HG03039 (cell line): ENCODE data around the gene EHMT2.
A peak's percentile ranks its signal among the peaks of the same experiment; 100 is the strongest.
"Not testable (repeated sequence)": the region's sequence is repeated elsewhere in the genome, so short reads cannot be mapped to it uniquely, and the experiment has no call there.

ENCODE experiments used
- ATAC-seq: cut with Tn5 transposase; IDR thresholded peaks from one replicate; pipeline ENCODE4 v1.9.1; 2021; ENCODE audit warnings: mild to moderate bottlenecking, moderate library complexity; ENCODE audit not compliant: unreplicated experiment

EHMT2 gene

DNA sequence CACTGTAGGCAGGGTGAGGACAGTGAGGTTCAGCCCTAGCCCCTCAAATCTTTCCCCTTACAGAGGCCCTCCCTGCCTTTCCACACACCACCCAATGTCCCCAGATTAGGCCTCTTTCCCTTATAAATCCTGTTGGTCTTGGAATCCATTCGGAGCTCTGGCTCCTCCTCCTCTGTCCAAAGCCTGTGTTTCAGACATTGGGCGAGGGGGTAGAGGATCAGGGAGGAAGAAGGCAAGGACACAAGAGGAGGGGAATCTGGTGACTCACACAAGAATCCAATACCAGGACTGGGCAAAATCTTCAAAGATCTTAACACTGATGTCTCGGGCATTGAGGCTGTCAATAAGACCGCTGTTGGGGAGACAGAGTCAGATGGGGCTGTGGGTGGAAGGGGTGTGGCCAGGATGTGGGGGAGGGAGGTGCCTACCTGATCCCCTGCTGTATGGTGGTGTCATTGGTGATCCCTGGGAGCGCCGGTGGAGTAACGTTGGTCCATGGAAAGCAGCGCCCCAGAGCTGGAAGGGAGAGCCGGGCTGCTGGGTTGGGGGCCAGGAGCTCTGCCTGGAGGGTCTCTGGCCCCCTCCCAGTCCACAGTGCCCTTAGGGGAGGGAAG, 26.3 kb downstream of the EHMT2 start:
- no peak for ATAC-seq

DNA sequence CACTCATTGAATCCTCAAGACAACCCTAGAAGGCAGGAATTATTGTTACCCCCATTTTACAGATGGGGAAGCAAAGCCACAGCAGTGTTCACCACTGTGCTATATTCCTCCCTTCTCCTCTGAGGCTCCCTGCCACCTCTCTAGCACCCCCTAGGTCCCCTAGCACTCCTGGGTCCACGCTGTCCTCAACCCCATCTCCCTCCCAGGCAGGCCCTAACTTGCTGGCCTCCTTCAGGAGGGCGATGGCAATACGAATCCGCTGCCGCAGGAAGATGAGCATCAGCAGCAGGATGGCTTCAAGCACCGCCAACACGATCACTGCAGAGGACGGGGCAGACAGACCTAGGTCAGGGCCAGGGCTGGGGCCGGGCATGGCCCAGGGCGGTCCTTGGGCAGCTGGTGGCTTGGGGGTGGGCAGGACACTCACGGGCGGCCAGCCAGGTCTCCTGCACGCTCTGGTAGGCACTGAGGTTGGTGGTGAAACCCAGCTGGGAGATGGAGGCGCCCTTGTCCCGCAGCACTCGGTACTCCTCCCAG, 27.0 kb downstream of the EHMT2 start:
- ATAC-seq: no peak

DNA sequence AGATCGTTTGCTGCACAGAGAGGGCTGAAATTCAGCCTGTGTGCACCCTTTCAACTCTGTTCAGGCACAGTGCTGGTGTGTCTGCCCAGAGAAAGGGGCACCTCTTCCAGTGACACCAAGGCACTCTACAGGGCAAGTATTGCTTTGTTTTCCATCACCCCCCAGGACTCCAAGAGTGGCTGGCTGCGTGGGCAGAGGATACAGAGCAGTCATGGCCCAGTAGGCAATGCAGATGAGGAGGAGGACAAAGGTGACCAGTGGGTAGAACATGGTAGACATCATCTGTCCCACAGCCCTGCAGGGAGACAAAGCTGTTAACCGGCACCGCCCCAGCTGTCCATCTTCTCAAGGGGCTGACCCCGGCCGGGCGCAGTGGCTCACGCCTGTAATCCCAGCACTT, 28.2 kb downstream of the EHMT2 start:
- ATAC-seq: no peak

DNA sequence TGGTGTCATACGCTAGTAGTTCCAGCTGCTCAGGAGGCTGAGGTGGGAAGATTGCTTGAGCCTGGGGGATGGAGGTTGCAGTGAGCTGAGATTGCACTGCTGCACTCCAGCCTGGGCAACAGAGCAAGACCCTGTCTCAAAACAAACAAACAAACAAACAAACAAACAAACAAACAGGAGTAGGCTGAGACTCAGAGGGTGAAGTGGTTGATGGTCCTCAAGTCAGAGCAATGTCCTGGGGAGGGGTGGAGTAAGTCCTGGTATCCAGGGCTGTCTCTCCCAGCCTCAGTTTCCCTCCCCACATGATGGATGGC, 28.9 kb downstream of the EHMT2 start:
- ATAC-seq: not testable (repeated sequence)

DNA sequence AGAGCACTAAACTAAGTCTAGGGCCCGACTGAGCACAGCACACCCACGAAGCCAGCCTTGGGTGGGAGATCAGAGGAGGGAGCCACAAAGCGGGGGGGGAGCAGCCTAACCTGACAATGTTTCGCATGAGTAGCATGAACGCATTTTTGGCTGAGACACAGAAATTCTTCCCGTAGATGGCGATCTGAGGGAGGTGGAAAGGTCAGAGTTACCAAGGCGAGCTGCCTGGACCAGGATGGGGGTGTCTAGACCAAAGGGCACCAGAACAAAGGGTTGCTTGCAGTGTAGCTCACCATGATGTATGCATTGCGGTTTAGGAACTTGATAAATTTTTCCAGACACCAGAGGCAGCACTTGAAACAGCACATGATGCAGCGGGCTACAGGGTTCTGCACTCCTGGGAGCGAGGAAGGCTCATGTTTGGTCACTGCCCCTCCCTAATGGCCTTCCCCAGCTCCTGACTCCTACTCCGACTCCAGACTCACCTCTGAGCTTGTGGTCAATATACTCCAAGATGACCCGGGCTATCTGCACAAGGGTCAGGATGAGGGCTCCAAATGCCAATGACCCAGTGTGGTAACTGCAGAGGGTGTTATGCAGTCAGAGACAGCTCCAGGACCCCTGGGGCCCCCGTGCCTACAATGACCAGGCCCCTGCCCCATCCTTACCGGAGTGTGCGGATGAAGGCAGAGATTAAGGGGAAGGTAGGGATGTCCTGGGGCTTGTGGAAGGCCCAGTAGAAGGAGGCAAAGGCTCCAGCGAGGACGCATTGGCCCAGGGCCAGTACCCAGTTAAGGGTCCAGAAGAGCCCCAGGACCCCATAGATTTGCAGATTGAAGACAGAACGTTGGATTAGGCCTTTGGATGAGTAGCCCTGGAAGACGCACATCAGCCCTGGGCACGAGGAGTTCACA, 32.0 kb downstream of the EHMT2 start:
- ATAC-seq: no peak

DNA sequence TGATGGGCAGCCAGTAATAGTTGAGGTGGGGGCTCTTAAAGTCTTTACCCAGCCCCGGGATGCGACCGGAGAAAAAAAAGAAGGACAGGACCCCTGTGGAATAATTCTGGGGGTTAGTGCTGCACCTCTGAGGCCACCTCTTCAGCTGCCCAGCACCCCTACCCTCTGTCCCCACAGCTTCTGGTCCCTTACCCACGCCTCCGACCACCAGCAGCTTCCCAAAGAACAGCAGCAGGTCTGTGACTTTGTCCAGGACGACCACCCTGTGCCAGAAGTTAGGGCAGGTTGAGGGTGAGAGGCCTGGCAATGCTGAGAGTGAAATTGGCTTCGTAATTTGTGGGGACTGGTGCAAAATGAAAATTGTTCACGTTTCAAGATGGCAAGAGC, 32.7 kb downstream of the EHMT2 start:
- no peak for ATAC-seq

DNA sequence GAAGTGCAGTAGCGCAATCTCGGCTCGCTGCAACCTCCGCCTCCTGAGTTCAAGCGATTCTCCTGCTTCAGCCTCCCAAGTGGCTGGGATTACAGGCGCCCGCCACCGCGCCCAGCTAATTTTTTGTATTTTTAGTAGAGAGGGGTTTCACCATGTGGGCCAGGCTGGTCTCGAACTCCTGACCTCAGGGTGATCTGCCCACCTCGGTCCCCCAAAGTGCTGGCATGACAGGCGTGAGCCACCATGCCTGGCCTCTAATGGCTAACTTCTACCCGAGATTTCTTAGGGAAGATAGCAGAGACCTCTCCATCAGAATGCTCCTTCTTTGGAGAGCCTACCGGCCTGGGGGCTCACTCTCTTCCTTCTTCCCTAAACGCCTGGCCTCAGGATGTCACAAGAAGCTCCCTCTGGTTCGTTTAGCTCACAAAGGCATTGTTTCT, 33.4 kb downstream of the EHMT2 start:
- ATAC-seq: not testable (repeated sequence)

DNA sequence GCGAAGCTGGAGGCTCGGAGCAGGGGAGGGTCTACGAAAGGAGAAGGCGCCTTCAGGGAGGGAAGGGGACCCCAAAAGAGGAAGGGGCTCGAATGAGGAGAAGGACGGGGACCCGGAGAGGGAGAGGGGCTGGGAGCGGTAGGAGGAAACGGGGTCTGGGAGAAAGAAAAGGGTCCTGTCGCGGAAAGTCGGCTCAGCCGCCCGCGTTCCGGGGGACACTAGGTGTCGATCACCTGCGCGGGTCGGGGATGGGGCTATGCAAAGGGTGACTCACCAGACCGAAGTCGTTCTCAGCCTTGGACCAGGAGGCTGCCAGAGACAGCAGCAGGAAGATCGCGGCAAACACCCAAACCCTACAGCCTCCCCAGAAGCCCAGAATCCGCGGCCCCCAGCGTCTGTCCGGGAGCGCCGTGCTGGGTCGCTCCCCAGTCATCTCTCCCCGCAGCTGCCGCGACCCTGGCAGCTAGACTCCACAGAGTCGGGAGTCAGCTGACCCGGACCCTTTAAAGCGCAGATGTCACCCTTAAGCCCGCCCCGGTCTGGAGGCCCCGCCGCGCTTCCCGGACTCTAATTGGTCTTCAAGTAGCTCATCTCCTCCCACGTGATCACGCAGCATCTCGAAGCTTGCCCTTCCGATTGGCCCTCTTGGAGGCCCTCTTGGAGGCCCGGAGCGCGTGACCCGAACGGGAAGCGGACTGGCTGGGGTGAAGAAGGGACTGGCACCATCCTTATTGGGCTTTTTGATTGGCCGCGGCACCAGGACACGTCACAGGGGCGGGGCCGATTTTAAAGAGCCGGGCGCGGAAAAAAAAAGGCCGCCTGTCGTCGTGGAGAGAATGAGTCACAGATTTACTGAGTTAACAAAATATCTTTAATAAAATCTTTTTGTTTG, 34.9 kb downstream of the EHMT2 start, which contains the start of gene NEU1:
TSS of gene NEU1 (minus strand) at position 478 of the 892 bp plus-strand sequence. CDS start at position 433, 45 bp downstream.
- peak; percentile 82 for ATAC-seq

DNA sequence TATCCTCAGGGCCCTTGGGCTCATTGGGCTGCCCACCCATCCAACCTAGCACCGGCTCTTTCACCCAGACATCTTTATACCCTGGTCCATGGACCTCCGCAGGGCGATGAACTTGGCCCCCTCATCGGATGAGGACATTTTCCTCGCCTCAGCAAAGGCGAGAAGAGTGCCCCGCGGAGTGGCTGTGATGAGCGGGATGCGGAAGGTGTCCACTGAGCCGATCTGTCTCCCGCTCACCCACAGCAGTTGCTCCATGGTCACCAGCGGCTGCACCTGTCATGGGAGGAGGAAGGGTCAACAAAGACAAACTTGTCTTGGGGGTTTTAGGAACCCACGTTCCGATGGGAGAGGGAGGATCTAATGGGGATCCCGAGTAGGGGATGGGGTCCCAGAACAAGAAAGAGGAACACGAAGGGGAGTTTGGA, 35.6 kb downstream of the EHMT2 start:
- ATAC-seq: no peak

DNA sequence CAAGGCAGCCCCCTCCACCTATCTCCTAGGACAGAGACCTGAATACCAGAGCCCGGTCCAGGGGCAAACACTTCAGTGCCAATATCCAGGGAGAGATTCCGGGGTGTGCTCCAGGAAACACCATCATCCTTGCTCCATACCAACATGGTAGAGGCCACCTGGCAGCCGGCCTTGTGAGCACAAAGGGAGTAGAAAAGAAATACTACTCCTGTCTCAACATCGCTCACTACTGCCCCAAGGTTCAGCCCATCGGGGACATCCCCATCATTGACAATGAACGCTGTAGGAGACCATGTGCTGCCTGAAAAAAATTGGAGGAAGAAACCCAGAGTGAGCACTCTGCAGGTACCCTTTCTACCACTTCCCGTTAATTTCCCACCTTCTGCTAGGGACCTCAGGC, 36.3 kb downstream of the EHMT2 start:
- ATAC-seq: no peak

DNA sequence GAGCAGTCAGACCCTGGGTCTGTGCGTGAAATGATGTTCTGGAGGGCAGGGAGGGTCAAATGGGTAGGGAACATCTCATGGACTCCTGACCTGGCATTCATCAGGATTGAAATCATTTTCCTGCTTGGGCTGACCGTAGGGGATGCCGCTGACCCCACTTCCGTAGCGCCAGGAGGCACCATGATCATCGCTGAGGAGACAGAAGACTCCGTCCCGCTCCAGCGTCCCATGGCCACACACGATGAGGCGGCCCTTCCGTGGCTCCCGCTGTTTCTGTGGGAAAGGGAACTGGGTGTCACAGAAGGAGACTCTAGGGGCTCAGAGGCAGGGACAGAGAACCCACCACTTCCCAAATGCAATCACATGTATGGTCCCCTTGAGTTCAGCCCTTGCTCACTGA, 37.1 kb downstream of the EHMT2 start:
- ATAC-seq: no peak

DNA sequence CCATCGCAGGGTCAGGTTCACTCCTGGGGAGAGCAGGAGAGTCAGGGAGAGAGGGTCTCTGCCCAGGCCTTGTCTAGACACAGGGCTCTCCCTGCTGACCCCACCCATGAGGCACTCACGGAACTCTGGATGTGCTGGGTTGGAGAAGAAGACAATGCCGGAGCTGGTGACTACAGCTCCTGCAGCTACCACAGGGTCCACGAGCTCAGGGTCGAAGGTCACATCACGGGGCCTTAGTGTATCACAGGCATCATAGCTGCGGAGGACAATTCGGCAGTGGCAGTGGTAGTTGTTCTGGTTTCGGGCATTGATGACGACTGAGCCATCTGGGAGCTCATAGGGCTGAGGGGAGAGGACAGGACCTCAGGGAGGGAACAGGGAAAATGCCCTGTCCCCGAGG, 37.6 kb downstream of the EHMT2 start:
- no peak for ATAC-seq

DNA sequence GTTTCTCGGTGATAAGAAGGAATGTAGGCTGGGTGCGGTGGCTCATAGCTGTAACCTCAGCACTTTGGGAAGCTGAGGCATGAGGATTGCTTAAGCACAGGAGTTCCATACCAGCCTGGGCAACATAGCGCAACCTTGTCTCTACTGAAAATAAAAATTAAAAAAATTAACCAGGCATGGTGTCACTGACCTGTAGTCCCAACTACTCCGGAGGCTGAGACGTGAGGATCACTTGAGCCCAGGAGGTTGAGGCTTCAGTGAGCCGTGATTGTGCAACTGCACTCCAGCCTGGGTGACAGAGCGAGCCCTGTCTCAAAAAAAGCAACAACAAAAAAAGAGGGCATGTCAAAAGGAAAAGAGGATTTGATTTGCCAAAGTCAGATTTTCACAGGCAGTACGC, 38.8 kb downstream of the EHMT2 start:
- ATAC-seq: no peak

DNA sequence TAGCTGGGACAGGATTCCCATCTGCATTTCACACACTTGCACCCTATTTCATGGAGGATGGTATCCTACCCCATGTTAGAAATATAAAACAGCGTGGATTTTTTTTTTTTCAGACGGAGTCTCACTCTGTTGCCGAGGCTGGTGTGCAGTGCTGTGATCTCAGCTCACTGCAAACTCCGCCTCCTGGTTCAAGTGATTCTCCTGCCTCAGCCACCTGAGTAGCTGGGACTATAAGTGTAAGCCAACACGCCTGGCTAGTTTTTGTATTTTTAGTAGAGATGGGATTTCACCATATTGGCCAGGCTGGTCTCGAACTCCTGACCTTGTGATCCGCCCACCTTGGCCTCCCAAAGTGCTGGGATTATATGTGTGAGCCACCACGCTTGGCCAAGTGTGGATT, 39.7 kb downstream of the EHMT2 start:
- ATAC-seq: not testable (repeated sequence)

DNA sequence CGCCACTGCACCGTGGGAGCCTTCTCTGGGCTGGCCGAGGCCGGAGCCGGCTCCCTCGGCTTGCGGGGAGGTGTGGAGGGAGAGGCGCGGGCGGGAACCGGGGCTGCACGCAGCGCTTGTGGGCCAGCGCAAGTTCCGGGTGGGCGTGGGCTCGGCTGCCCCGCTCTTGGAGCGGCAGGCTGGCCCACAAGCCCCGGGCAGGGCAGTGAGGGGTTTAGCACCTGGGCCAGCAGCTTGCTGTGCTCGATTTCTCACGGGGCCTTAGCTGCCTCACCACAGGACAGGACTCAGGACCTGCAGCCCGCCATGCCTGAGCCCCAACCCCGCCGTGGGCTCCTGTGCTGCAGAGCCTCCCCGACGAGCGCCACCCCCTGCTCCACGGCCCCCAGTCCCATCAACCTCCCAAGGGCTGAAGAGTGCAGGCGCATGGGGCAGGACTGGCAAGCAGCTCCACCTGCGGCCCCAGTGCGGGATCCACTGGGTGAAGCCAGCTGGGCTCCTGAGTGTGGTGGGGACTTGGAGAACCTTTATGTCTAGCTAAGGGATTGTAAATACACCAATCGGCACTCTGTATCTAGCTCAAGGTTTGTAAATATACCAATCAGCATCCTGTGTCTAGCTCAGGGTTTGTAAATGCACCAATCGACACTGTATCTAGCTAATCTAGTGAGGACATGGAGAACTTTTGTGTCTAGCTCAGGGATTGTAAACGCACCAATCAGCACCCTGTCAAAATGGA, 45.3 kb downstream of the EHMT2 start:
- not testable (repeated sequence) for ATAC-seq

DNA sequence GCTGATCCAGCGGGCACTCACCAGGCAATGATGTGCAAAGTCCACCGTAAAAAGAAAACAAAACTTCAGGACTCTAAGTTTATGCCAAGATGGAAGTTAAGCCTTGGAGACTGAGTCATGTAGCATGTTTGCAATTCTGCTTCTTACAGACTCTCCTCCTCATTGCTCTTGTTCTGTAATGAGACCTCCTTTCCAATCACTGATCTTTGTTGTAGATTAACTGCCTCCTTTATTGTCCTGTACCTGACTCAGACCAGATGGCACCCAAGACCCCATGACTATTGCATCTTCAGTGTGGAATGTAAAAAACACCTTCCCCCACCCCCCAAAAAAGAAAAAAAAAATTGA, 46.0 kb downstream of the EHMT2 start:
- no peak for ATAC-seq

DNA sequence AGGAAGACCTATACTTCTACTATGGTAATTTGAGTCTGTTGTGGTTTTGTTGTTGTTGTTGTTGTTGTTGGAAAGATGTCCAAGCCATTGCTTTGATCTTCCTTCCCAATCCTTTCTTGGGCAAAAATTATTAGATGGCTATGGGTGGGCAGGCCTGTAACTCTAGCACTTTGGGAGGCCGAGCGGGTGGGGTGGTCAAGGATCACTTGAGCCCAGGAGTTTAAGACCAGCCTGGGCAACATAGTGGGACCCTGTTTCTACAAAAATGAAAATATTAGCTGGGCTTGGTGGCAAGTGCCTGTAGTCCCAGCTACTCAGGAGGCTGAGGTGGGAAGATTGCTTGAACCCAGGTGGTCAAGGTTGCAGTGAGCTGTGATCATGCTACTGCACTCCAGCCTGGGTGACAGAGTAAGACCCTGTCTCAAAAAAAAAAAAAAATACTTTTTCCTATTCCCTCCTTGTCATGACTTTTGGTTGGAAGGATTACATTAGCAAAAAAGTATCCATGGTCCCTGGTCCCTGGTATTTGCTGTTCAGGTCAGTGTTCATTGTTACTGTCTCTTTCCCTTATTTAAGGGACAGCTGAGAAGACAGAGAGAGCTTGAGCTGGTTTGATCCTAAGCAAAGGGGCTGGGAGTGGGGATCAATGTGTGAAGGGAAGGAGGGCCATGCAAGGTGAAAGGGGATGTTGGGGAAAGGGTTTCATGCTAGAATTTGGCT, 46.6 kb downstream of the EHMT2 start:
- ATAC-seq: no peak

DNA sequence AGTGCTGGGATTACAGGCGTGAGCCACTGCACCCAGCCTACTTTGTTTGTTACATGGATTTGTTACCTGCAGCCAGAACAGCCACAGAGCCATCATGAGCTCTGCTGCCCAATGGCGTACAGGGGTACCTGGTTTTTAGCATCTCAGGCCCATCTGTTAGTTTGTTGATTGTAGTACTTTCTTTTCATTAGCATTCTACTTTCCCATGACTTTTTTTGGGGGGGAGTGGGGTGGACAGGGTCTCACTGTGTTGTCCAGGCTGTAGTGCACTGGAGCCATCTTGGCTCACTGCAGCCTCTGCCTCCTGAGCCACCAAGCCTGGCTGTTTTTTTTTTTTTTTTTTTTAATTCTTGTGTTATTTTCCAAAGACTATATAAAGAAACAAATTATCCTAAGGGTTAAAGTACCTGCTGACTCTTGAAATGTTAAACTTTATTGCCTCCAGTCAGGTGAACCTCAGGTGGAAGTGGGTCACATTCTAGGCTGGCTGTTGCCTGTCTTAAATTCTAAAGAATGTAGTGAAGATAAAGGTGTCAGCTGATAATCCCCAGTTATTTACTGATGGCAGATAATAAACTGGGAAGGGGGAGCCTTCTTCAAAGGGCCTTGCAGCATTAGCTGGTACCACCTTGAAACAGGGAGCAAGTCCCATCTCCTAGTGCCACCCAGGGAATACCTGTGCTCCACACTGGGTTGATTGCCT, 50.1 kb downstream of the EHMT2 start:
- ATAC-seq: no peak

DNA sequence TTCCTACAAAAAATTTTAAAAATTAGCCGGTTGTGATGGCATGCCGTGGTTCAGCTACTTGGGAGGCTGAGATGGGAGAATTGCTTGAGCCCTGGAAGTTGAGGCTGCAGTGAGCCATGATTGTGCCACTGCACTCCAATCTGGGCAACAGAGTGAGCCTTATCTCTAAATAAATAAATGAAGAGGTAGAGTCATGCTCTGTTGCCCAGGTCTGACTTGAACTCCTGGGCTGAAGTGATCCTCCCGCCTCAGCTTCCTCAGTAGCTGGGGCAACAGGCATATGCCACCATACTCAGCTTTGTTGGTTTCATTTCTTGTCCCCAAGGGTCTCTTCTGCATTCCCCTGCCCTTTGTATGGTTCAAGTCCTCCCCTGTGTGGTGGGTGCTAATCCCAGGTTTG, 53.0 kb downstream of the EHMT2 start:
- ATAC-seq: no peak
